OCI-LY7 (cell line): ENCODE results near the gene LFNG. TPM values are rescaled to one million over a fixed set of nuclear protein-coding genes. Genes with fewer than 3 reads are reported as not detected.

Experiments used
- BruUV-seq: library from RNA; stranded (reverse); fragments of 400-500 nt; replicated peaks from 2 replicates; lab custom pipeline; 2021; lab: Mats Ljungman, UMichigan
- CTCF ChIA-PET: fragments of 300-600 bp; sonication (Branson Sonifier 250); formaldehyde crosslinking; loops from one replicate; lab custom pipeline; 2022; ENCODE audit warnings: antibody characterized with exemption; ENCODE audit not compliant: unreplicated experiment; lab: Charles Lee
- POLR2A ChIA-PET: fragments of 300-600 bp; sonication (Branson Sonifier 250); formaldehyde crosslinking; loops from one replicate; lab custom pipeline; 2022; ENCODE audit warnings: antibody characterized with exemption; lab: Charles Lee
- DNase-seq: peaks from one replicate; pipeline ENCODE4 v3.0.0-alpha.2; 2015; ENCODE audit warnings: low spot score
- H2AFZ ChIP-seq: fragments of 200-600 bp; sonication (generic), shearing (Covaris generic); 2 replicates; pipeline ENCODE4 v1.6.1; 2014; ENCODE audit warnings: mild to moderate bottlenecking, antibody characterized with exemption, low read length, moderate library complexity
- H3K27ac ChIP-seq: fragments of 200-600 bp; sonication (generic); 2 replicates; pipeline ENCODE4 v1.5.1; 2014; ENCODE audit warnings: mixed run types, low read depth, mild to moderate bottlenecking, moderate library complexity, low read length, inconsistent platforms; ENCODE audit not compliant: poor library complexity, severe bottlenecking
- H3K36me3 ChIP-seq: fragments of 200-600 bp; sonication (generic); 2 replicates; pipeline ENCODE4 v1.6.1; 2014; ENCODE audit warnings: mild to moderate bottlenecking, antibody characterized with exemption, low read length, moderate library complexity, mixed read lengths; ENCODE audit not compliant: insufficient read depth
- H3K4me1 ChIP-seq: fragments of 200-600 bp; sonication (generic); 2 replicates; pipeline ENCODE4 v1.5.1; 2014; ENCODE audit warnings: mild to moderate bottlenecking, low read length; ENCODE audit not compliant: insufficient read depth, poor library complexity, severe bottlenecking
- H3K4me2 ChIP-seq: fragments of 200-600 bp; sonication (generic); 2 replicates; pipeline ENCODE4 v1.6.1; 2014; ENCODE audit warnings: mild to moderate bottlenecking, low read length
- H3K4me3 ChIP-seq: fragments of 200-600 bp; sonication (generic); 2 replicates; pipeline ENCODE4 v1.5.1; 2014; ENCODE audit warnings: mild to moderate bottlenecking, low read depth, low read length; ENCODE audit not compliant: poor library complexity, severe bottlenecking
- H3K79me2 ChIP-seq: fragments of 200-600 bp; sonication (generic); 2 replicates; pipeline ENCODE4 v1.6.1; 2016; ENCODE audit warnings: low read depth, mild to moderate bottlenecking, low read length, moderate library complexity, mixed read lengths; ENCODE audit not compliant: insufficient read depth
- H3K9me2 ChIP-seq: fragments of 200-600 bp; sonication (generic); 2 replicates; pipeline ENCODE4 v1.6.1; 2016; ENCODE audit warnings: mild to moderate bottlenecking, low read length, mixed read lengths; ENCODE audit not compliant: insufficient read depth
- H3K9me3 ChIP-seq: fragments of 200-600 bp; sonication (generic); 2 replicates; pipeline ENCODE4 v1.6.1; 2014; ENCODE audit warnings: mild to moderate bottlenecking, mixed run types, low read length, mixed read lengths
- H4K20me1 ChIP-seq: fragments of 200-600 bp; sonication (generic); 2 replicates; pipeline ENCODE4 v1.6.1; 2014; ENCODE audit warnings: mild to moderate bottlenecking, antibody characterized with exemption, low read length, moderate library complexity, mixed read lengths; ENCODE audit not compliant: insufficient read depth
- EZH2phosphoT487 ChIP-seq: fragments of 200-600 bp; sonication (generic); IDR thresholded peaks from 2 replicates; pipeline ENCODE4 v1.6.1; 2018; ENCODE audit warnings: low read depth, borderline replicate concordance, mild to moderate bottlenecking, mixed run types, antibody characterized with exemption, low read length, moderate library complexity, mixed read lengths
- intact Hi-C: fragments of 100-400 bp; cut with micrococcal nuclease; formaldehyde crosslinking; loops from one replicate; pipeline ENCODE4 v1.10.0; 2022; ENCODE audit not compliant: unreplicated experiment
- total RNA-seq, 2 experiments: library from RNA; depleted of rRNA in 1 of 2; stranded (reverse); fragments of >200 nt in 1 of 2; shearing (Covaris generic) in 1 of 2; gene quantifications; 2 replicates each; pipeline ENCODE4 v1.2.3, GENCODE V29; 2014 to 2022
- TF ChIP-seq, protein P1 (sequence below): fragments of 200-600 bp; sonication (generic); conservative IDR thresholded peaks from 2 replicates; pipeline ENCODE4 v1.5.1; 2014; ENCODE audit warnings: mild to moderate bottlenecking, antibody characterized with exemption, low read length, moderate library complexity, mixed read lengths

The LFNG gene
- total RNA-seq, 2 experiments from 2014 or later, result 1.2 to 2.1 TPM

DNA sequence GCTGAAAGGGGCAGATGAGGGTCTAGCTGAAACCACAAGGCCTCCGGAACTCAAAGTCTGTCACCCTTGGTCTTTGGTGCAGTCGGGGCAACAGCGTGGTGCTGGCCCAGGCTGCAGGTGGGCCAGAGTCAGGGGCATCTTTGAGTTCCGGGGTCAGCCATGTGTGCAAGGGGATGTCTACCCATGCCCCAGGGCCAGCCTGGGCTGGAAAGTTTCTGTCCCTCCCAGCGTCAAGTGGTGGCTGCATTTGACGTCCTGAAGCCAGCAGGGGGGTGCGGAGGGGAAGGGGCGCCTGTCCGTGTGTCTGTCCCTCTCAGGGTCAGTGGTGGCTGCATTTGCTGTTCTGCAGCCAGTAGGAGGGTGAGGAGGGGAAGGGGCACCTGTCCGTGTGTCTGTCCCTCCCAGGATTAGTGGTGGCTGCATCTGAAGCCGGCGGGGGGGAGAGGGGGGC lies 35.1 kb downstream of the LFNG start:
- peak overlapping the region; percentile 87 for H3K4me2 ChIP-seq
- POLR2A ChIA-PET, result interaction anchor here (1.0 kb wide), 1 partner anchor 310 kb away, joined by 3 read pairs; no protein-coding TSS in a partner anchor
- BruUV-seq, result no TSS peak
- intact Hi-C loops, result loop anchor here (1.0 to 5.0 kb wide), 2 partner anchors 91 to 152 kb away; partner anchors contain the start of gene CHST12
- H3K36me3 ChIP-seq, result peaks cover 31% of the 10 kb centered on the region
- TF ChIP-seq EZH2phosphoT487, result no peak
- TF ChIP-seq, protein P1, sequence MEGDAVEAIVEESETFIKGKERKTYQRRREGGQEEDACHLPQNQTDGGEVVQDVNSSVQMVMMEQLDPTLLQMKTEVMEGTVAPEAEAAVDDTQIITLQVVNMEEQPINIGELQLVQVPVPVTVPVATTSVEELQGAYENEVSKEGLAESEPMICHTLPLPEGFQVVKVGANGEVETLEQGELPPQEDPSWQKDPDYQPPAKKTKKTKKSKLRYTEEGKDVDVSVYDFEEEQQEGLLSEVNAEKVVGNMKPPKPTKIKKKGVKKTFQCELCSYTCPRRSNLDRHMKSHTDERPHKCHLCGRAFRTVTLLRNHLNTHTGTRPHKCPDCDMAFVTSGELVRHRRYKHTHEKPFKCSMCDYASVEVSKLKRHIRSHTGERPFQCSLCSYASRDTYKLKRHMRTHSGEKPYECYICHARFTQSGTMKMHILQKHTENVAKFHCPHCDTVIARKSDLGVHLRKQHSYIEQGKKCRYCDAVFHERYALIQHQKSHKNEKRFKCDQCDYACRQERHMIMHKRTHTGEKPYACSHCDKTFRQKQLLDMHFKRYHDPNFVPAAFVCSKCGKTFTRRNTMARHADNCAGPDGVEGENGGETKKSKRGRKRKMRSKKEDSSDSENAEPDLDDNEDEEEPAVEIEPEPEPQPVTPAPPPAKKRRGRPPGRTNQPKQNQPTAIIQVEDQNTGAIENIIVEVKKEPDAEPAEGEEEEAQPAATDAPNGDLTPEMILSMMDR, result no peak
- peak; percentile 48 for DNase-seq
- H3K9me2 ChIP-seq, result no peaks in the 10 kb centered on the region
- CTCF ChIA-PET, result interaction anchor here (0.8 kb wide), 1 partner anchor 66 kb away, joined by 3 read pairs; no protein-coding TSS in a partner anchor
- no peaks in the 10 kb centered on the region for H4K20me1 ChIP-seq
- H3K27ac ChIP-seq, result peak overlapping the region; percentile 82
- no peak overlapping the region for H2AFZ ChIP-seq
- H3K4me1 ChIP-seq, result peaks cover 38% of the 10 kb centered on the region
- no peaks in the 10 kb centered on the region for H3K9me3 ChIP-seq
- peak overlapping the region; percentile 76 for H3K4me3 ChIP-seq
- peaks cover 24% of the 10 kb centered on the region; the same call in 1 of the 2 replicates for H3K79me2 ChIP-seq

DNA sequence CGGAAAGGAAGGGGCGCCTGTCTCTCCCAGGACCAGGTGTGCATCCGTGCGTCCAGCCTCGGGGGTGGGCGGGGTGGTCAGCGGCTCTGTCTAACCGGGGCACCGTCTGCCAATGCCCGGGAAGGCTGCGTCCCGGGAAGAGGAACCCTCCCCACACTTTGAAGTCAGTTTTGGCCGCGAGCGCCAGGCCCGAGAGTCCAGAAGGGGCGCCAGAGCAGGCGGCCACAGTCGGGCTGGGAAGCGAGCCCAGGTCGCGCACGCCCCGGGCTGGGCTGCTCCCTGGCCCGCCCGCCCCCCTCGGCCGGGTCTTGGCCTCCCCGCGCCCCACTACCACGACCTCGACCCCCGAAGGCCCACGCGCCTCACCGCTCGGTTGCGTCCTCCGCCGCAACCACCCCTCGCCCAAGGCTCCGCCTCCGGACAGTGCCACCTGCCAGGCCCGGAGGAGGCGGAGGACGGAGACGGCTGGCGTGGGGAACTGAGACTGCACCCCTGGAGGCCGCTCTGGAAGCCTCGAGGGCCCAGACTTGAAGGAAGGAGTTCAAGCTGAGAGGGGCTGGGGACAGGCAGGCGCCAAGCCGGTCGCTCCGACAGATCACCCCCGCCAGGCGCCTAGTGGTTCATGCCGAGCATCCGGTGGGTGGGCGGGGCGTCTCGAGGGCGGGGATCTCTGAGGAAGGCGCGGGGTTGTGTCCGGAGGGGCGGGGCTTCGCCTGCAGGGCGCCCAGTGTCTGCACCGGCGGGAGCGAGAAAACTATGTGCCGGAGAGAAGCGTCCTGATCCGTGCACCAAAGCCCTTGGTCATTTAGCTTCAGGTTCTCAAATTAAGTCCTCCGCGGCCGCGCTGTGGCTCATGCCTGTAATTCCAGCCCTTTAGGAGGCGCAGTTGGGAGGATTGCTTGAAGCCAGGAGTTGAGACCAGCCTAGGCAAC lies 35.8 kb downstream of the LFNG start, which contains the start of gene BRAT1:
BRAT1 (minus strand) TSS at position 404 of the 932 bp plus-strand sequence. CDS start 1,093 bp downstream, outside the sequence.
- CTCF ChIA-PET, result no interaction called here
- peak; percentile 97 for DNase-seq

More for the DNA sequence above, 35.8 kb downstream of the LFNG start, which contains the start of gene BRAT1:
- peaks cover 44% of the 10 kb centered on the region for H3K4me1 ChIP-seq
- no peaks in the 10 kb centered on the region for H4K20me1 ChIP-seq
- peak within 1 kb of the TSS; percentile 73; the same call in 1 of the 2 replicates for H2AFZ ChIP-seq
- peaks cover 26% of the 10 kb centered on the region for H3K36me3 ChIP-seq
- POLR2A ChIA-PET, result interaction anchor here (0.7 kb wide), 1 partner anchor 232 kb away, joined by 3 read pairs; no protein-coding TSS in a partner anchor
- peak within 1 kb of the TSS; percentile 76 for H3K4me3 ChIP-seq
- no TSS peak for BruUV-seq
- no peak for TF ChIP-seq EZH2phosphoT487
- TF ChIP-seq, protein P1, result peak; percentile 62
- intact Hi-C loops, result loop anchor here (1.0 to 5.0 kb wide), 2 partner anchors 90 to 153 kb away; partner anchors contain the start of gene CHST12
- H3K9me3 ChIP-seq, result no peaks in the 10 kb centered on the region
- peaks cover 24% of the 10 kb centered on the region; the same call in 1 of the 2 replicates for H3K79me2 ChIP-seq
- peak within 1 kb of the TSS; percentile 87 for H3K4me2 ChIP-seq
- no peaks in the 10 kb centered on the region for H3K9me2 ChIP-seq
- peak within 1 kb of the TSS; percentile 82 for H3K27ac ChIP-seq
